NCI-H2227 (cell line): Measurements from ENCODE around the gene SGK1.
A peak's percentile ranks its signal among the peaks of the same experiment; 100 is the strongest.

Source experiments
- DNase-seq: peaks from one replicate; lab custom pipeline; 2025; ENCODE audit not compliant: unreplicated experiment; lab: John Stamatoyannopoulos, UW

Gene SGK1

DNA sequence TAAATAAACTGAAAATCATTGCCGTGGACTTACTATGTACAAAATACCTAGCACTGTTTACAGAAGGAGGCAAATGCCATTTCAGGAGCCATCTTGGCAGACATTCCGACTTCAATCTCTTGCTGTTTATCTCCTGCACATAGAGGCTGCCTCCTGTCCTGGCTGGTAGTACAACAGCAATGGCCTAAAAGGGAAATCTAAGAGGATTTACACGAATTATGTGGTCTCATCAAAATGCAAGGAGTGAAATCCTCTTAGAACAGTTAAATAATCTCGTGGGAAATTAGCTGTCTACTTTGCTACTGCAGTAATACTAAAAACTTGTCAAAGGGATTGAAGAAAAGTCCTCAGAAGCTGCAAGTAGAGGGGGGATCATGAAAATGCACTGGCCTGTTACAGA lies 183.3 kb downstream of the SGK1 start:
- DNase-seq: no peak

GRCh38 chr6:134132494-134133141 lies 185.3 kb downstream of the SGK1 start:
- no peak for DNase-seq

GRCh38 chr6:134131530-134132139 lies 186.3 kb downstream of the SGK1 start:
- no peak for DNase-seq

DNA sequence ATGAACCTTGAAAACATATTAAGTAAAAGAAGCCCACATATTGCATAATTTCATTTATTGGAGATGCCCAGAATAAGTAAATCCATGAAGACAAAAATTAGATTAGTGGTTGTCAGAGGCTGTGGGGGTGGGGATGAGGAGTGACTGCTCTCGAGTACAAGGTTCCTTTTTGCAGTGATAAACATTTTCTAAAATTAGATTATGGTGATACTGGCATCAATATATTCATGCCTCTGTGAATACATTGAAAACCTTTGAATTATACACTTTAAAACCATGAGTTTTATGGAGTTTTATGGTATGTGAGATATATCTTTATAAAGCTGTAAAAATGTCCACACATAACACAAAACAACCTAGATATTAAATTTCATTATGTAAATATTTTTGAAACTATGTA lies 189.8 kb downstream of the SGK1 start:
- no peak for DNase-seq

DNA sequence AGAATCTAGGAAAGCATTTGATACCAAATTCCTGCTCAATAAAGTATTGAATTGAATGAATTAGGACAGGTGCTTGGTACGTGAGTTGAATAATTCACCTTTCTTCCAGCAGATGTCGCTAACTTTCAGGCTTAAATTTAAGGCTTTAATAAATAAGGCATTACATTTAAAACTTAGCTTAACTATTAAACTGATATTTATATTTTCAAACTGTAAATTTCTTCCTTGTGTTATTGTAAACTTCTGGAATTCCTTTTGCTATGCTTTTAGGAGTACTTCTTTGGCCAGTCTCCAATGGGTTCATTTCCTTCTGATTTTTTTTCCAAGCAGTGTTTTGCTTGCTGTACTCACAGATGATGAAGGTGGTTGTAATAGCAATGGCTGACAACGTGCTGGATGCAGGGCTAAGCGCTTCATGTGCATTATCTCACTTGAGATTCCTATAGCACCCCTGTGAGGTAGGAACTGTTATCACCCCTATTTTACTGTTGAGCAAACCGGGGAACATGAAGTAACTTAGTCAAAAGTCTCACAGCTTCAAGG lies 194.2 kb downstream of the SGK1 start:
- DNase-seq: peak; percentile 77

DNA sequence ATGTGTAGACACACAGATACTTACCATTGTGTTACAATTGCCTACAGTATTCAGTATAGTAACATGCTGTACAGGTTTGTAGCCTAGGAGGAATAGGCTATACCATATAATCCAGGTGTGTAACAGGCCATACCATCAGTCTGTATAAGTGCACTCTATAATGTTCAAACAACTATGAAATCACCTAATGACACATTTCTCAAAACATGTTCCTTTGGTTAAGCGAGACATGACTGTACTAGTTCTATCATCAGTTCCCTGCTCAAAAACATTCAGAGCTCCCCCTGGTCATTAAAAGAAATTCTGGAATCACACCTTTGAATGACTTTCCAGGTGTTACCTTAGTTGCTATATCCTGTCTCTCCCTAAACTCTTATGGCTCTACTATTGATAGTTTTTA lies 195.1 kb downstream of the SGK1 start:
- no peak for DNase-seq

DNA sequence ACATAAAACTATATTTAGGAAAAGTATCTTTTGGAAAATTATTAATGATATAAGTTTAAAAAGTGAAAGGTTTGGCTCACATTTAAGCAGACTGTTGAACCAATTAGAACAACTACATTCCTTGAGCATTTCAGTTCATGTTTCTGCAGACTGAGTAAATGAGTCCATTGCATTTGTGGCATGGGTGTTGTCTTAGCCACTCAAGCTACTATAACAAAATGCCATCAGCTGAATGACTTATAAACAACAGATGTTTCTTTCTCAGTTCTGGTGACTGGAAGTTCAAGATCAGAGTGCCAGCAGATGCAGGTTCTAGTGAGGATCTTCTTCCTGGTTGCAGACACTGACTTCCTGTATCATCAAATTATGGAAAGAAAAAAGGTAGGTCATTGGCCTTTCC lies 198.4 kb downstream of the SGK1 start:
- no peak for DNase-seq
